HG03521 (cell line): Measurements from ENCODE around the gene CLN6.

Source experiments
- ATAC-seq: cut with Tn5 transposase; IDR thresholded peaks from one replicate; pipeline ENCODE4 v1.9.1; 2021; ENCODE audit warnings: mild to moderate bottlenecking, moderate library complexity; ENCODE audit not compliant: unreplicated experiment

CLN6 gene

GRCh38 chr15:68229386-68230156, at the start of gene CLN6:
CLN6 (minus strand) TSS chr15:68229728; CDS start chr15:68229584, 144 bp downstream.
- ATAC-seq, result peak; percentile 70

- ATAC-seq, result no peak
Observed at GRCh38 chr15:68278595-68279405, 49.3 kb upstream of the CLN6 start.

- ATAC-seq, result peak; percentile 50
Observed at GRCh38 chr15:68278345-68278594, 48.7 kb upstream of the CLN6 start.

- ATAC-seq, result peak; percentile 73
Observed at GRCh38 chr15:68277603-68278344, 48.2 kb upstream of the CLN6 start, which contains the start of gene FEM1B. FEM1B (plus strand) TSS chr15:68277745; CDS start chr15:68278418, 673 bp downstream.

GRCh38 chr15:68277131-68277602, 47.6 kb upstream of the CLN6 start:
- ATAC-seq, result no peak

- ATAC-seq, result no peak
Observed at GRCh38 chr15:68276668-68277067, 47.1 kb upstream of the CLN6 start.

GRCh38 chr15:68275165-68275746, 45.7 kb upstream of the CLN6 start:
- no peak for ATAC-seq

GRCh38 chr15:68274201-68274848, 44.8 kb upstream of the CLN6 start:
- no peak for ATAC-seq

GRCh38 chr15:68272721-68273271, 43.3 kb upstream of the CLN6 start:
- no peak for ATAC-seq

- ATAC-seq, result no peak
Observed at GRCh38 chr15:68271854-68272471, 42.4 kb upstream of the CLN6 start.

GRCh38 chr15:68268405-68268804, 38.9 kb upstream of the CLN6 start:
- ATAC-seq, result no peak

GRCh38 chr15:68265674-68266073, 36.1 kb upstream of the CLN6 start:
- no peak for ATAC-seq

- no peak for ATAC-seq
Observed at GRCh38 chr15:68265081-68265480, 35.6 kb upstream of the CLN6 start.

GRCh38 chr15:68264282-68264681, 34.8 kb upstream of the CLN6 start:
- ATAC-seq, result no peak

- ATAC-seq, result no peak
Observed at GRCh38 chr15:68262514-68263356, 33.2 kb upstream of the CLN6 start.

- ATAC-seq, result no peak
Observed at GRCh38 chr15:68261980-68262379, 32.5 kb upstream of the CLN6 start.

- no peak for ATAC-seq
Observed at GRCh38 chr15:68261241-68261640, 31.7 kb upstream of the CLN6 start.

- ATAC-seq, result no peak
Observed at GRCh38 chr15:68259883-68260282, 30.4 kb upstream of the CLN6 start.

GRCh38 chr15:68258692-68259091, 29.2 kb upstream of the CLN6 start:
- no peak for ATAC-seq
